ENCODE data around the gene IL1RL2.

GRCh38 chr2:102147935-102148334, 38.9 kb upstream of the IL1RL2 start:
- TF ChIP-seq POLR2A (IDR thresholded peaks at IDR 0.05), result peak in 1 of 2 donors; percentile 21
- no peak for TF ChIP-seq CTCF (IDR thresholded peaks at IDR 0.05 in 4 of 5, conservative IDR thresholded peaks at IDR 0.05 in 1 of 5)

All from gastrocnemius medialis (tissue), 4 donors.